ENCODE data around the gene MFAP3.

The MFAP3 gene

DNA sequence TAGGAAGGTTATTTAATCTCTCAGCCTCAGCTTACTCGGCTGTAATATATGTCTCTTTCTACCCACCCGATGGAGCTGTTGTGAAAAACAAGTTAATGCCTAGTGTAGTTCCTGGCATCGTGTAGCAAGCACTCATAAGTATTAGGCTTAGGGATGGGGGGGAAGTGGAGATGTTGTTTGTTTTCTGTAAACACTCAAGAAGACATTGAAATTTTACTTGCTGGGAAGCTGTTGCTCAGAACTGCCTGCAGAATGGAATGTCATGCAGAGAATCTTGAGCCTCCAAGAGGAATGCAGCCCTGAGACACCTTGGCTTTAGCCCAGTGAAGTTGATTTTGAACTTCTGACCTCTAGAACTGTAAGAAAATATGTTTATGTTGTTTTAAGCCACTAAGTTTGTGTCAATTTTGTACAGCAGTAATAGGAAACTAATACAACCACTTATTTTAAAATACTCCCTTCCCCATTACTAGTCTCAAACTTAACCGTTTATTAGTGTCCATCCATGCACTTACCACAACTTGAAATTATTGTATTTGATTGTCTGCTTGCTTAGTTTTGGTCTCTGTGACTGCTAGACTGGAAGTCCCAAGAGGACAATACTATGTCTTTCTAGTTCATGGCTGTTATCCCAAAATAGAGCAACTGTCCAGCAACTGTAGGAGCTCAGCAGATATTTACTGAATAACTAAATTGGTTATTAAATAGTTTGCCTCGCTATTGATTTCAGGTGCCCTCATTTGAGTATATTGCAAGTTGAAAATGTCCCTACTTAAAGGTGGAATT lies 53.8 kb downstream of the MFAP3 start:
- DNase-seq (ENCODE audit: low spot score), result no peak

DNA sequence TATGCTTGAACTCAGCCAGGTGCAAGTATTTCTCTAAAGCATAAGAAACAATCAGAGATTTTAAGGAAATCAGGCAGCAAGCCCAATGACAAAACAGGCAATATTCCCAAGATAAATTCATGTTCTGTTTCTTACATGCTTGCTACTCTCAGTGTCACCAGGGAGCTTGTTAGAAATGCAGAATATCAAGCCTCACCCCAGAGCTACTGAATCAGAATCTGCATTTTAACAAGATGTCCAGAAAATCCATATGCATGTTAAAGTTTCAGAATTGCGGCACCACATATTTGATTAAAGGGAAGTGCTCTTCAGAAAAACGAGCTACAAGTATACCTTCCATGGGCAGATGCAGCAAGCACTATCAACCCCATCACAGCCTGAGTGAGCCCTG lies 54.4 kb downstream of the MFAP3 start:
- DNase-seq (ENCODE audit: low spot score), result no peak

DNA sequence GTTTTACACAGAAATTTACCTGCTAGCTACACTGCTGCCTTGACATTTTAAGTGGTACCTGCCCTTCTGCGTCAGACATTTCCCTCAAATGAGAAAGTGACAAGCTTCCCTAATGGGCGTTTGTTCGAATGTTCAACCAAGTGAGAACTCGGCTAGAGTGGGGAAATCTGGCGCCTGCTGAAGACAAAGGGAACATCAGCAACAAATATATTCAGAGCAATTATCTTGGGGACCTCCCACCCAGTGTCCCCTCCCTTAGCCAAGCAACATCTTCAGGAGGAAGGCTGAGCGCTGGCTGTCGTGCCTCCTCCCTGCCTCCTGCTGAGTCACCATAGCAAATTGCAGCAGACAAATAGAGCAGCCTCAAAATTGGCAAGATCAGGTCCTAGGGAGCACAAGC lies 57.1 kb downstream of the MFAP3 start:
- no peak for DNase-seq (ENCODE audit: low spot score)

DNA sequence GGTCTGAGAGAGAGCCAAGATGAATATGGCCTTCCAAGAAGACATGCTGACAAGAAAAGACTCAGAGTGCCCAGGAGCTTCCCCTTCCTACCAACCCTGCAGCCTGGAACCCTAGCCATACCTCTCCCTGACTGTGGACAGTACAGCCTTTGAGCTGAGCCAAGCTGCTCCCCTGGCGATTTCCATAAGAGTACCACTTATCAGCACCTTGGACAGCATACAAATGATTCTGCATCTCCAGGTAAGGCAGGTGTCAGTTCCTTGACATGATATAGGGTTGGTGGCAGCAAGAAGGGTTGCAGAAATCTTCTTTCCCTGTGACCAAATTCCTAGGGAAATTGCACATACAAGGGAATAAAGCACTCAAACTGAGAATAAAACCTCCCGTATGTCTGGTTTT lies 58.3 kb downstream of the MFAP3 start:
- DNase-seq (ENCODE audit: low spot score), result no peak

DNA sequence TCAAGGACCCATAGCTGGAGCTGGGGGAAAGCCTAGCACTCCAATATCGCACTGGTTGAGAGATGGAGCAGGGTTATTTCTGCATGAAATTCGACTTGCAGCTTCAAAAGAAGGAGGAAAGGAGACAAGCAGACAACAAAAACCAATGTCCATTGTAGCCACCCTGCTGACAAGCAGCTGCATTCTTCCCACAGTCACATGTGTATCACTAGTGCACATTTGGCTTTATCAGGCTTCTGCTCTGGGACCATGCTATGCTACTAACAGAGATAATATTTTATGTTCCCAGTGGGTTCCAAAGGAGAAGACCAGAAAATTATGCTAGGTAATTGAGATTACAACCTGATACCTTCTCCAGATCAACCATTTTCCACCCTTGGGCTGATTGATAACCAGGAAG lies 59.7 kb downstream of the MFAP3 start:
- no peak for DNase-seq (ENCODE audit: low spot score)

DNA sequence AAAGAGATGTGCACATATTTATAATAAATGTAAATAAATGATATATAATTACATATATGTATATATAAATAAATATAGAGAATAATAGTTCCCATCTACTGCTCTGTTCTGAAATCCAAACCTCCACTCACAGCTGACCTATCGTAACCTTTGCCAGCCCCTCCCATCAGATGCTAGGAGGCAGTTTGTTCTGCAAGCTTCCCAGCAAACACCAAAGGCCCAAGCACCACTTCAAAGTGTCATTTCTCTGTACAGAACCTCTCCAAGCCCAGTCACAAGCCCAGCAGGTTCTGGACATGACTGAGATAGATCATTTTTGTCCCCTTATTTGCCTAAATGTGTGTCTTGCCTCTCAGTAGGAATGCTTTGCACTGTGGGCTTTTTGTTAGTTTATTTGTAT lies 62.4 kb downstream of the MFAP3 start:
- DNase-seq (ENCODE audit: low spot score), result no peak

DNA sequence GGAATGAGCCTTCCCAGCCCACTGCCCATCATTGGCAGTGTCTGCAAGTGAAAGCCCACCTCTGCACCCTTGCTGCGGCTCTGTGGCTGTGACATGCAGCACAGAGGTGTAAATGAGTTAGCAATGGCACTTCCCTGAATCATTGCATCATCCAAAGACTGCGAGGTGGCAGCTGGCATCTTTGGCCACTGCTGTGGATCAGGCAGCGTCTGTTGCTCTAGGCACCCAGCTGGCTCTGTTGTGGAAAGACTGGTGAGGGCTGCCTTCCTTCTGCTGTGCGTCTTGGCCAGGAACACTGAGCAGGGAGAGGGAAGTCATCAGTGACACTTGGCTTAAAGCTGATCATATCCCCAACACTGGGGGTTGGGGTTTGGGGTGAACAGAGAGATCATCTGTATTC lies 64.5 kb downstream of the MFAP3 start:
- DNase-seq (ENCODE audit: low spot score), result no peak
